Activated CD4-positive, alpha-beta memory T cell treated with anti-CD3 and anti-CD28 coated beads, Interleukin-2, amount 10 ng/mL, durations not matched to agents 7 days and 5 days (primary cell): Measurements from ENCODE around the gene GRB10. TPM values are rescaled to one million over a fixed set of nuclear protein-coding genes. Genes with fewer than 3 reads are reported as not detected.

Experiments
- CTCF ChIA-PET: fragments of 350-600 bp; sonication (Branson Sonifier 250); formaldehyde crosslinking; loops from one replicate; lab custom pipeline; 2021; ENCODE audit warnings: antibody characterized with exemption, inconsistent platforms; lab: Charles Lee
- POLR2A ChIA-PET: fragments of 350-600 bp; sonication (Branson Sonifier 250); formaldehyde crosslinking; loops from one replicate; lab custom pipeline; 2021; ENCODE audit warnings: antibody characterized with exemption; lab: Charles Lee
- DNase-seq: peaks from one replicate; pipeline ENCODE4 v3.0.0-alpha.2; 2020
- H3K27ac Mint-ChIP-seq: one replicate; pipeline ENCODE4 v1.8.0; 2021; ENCODE audit warnings: mild to moderate bottlenecking, mixed read lengths
- H3K27me3 Mint-ChIP-seq: one replicate; pipeline ENCODE4 v1.8.0; 2021; ENCODE audit warnings: mixed read lengths
- H3K36me3 Mint-ChIP-seq: one replicate; pipeline ENCODE4 v1.8.0; 2021; ENCODE audit warnings: low read depth, mixed read lengths
- H3K4me1 Mint-ChIP-seq: one replicate; pipeline ENCODE4 v1.8.0; 2021; ENCODE audit warnings: mixed read lengths
- H3K4me3 Mint-ChIP-seq: one replicate; pipeline ENCODE4 v1.8.0; 2021; ENCODE audit warnings: mild to moderate bottlenecking, mixed read lengths
- H3K9me3 Mint-ChIP-seq: one replicate; pipeline ENCODE4 v1.8.0; 2021; ENCODE audit warnings: mixed read lengths
- total RNA-seq, 2 experiments: library from RNA; stranded (reverse); gene quantifications; one replicate each; pipeline ENCODE4 v1.2.3, GENCODE V29; 2021

Gene GRB10
- total RNA-seq, 2 experiments from 2014 or later: 13.9 to 14.2 TPM

GRCh38 chr7:50679218-50680007 is 103.3 kb downstream of the GRB10 start:
- H3K27ac Mint-ChIP-seq: no peak overlapping the region
- no peak overlapping the region for H3K4me3 Mint-ChIP-seq
- no peaks in the 10 kb centered on the region for H3K9me3 Mint-ChIP-seq
- H3K27me3 Mint-ChIP-seq: no peaks in the 10 kb centered on the region
- POLR2A ChIA-PET: interaction anchor here (1.3 to 1.6 kb wide), 2 partner anchors 209 to 211 kb away, joined by 3 to 4 read pairs; no protein-coding TSS in a partner anchor
- DNase-seq: no peak
- H3K36me3 Mint-ChIP-seq: no peaks in the 10 kb centered on the region
- H3K4me1 Mint-ChIP-seq: peaks cover 2% of the 10 kb centered on the region
- CTCF ChIA-PET: interaction anchor here (0.9 to 6.5 kb wide), 11 partner anchors 18 to 587 kb away, joined by 3 to 108 read pairs (median 5); partner anchors contain the start of gene ZPBP

- H3K27ac Mint-ChIP-seq: no peak overlapping the region
- no peaks in the 10 kb centered on the region for H3K9me3 Mint-ChIP-seq
- H3K4me3 Mint-ChIP-seq: no peak overlapping the region
- H3K36me3 Mint-ChIP-seq: peaks cover 2% of the 10 kb centered on the region
- H3K27me3 Mint-ChIP-seq: peaks cover under 1% of the 10 kb centered on the region
- CTCF ChIA-PET: interaction anchor here (1.0 to 6.5 kb wide), 9 partner anchors 17 to 586 kb away, joined by 3 to 108 read pairs (median 9); partner anchors contain the start of gene ZPBP
- peaks cover 2% of the 10 kb centered on the region for H3K4me1 Mint-ChIP-seq
- DNase-seq: no peak
- POLR2A ChIA-PET: interaction anchor here (1.6 kb wide), 1 partner anchor 210 kb away, joined by 4 read pairs; no protein-coding TSS in a partner anchor
Observed at GRCh38 chr7:50678586-50678985, 104.1 kb downstream of the GRB10 start.

GRCh38 chr7:50677638-50677996 is 105.1 kb downstream of the GRB10 start:
- Mint-ChIP-seq H3K4me3 (no peak overlapping the region), H3K27ac (no peak overlapping the region), H3K9me3 (no peaks in the 10 kb centered on the region), H3K27me3 (peaks cover 4% of the 10 kb centered on the region), H3K36me3 (peaks cover 6% of the 10 kb centered on the region), H3K4me1 (peaks cover 2% of the 10 kb centered on the region)
- CTCF ChIA-PET: interaction anchor here (0.9 to 6.5 kb wide), 3 partner anchors 17 to 585 kb away, joined by 5 to 108 read pairs (median 14); no protein-coding TSS in a partner anchor
- POLR2A ChIA-PET: interaction anchor here (1.0 kb wide), 1 partner anchor 15 kb away, joined by 3 read pairs; no protein-coding TSS in a partner anchor
- no peak for DNase-seq

GRCh38 chr7:50676740-50677637 is 105.7 kb downstream of the GRB10 start:
- H3K4me1 Mint-ChIP-seq: peaks cover 2% of the 10 kb centered on the region
- peaks cover 6% of the 10 kb centered on the region for H3K36me3 Mint-ChIP-seq
- no peak overlapping the region for H3K27ac Mint-ChIP-seq
- no peak overlapping the region for H3K4me3 Mint-ChIP-seq
- ChIA-PET CTCF (interaction anchor here (0.9 to 6.5 kb wide), 3 partner anchors 44 to 584 kb away, joined by 5 to 108 read pairs (median 6); no protein-coding TSS in a partner anchor), POLR2A (interaction anchor here (1.0 kb wide), 2 partner anchors 14 to 584 kb away, joined by 3 read pairs; no protein-coding TSS in a partner anchor)
- H3K27me3 Mint-ChIP-seq: peaks cover 4% of the 10 kb centered on the region
- H3K9me3 Mint-ChIP-seq: no peaks in the 10 kb centered on the region
- no peak for DNase-seq

GRCh38 chr7:50676079-50676478 is 106.6 kb downstream of the GRB10 start:
- DNase-seq: no peak
- Mint-ChIP-seq H3K27me3 (peaks cover 4% of the 10 kb centered on the region), H3K27ac (no peak overlapping the region), H3K36me3 (peaks cover 6% of the 10 kb centered on the region), H3K9me3 (peaks cover under 1% of the 10 kb centered on the region), H3K4me1 (peaks cover 2% of the 10 kb centered on the region), H3K4me3 (no peak overlapping the region)
- POLR2A ChIA-PET: interaction anchor here (1.0 kb wide), 1 partner anchor 584 kb away, joined by 3 read pairs; no protein-coding TSS in a partner anchor
- CTCF ChIA-PET: interaction anchor here (1.7 to 6.5 kb wide), 2 partner anchors 43 to 207 kb away, joined by 6 to 108 read pairs; no protein-coding TSS in a partner anchor

- POLR2A ChIA-PET: no interaction called here
- H3K4me3 Mint-ChIP-seq: no peak overlapping the region
- no peak for DNase-seq
Observed at GRCh38 chr7:50674896-50675835, 107.5 kb downstream of the GRB10 start.

GRCh38 chr7:50674299-50674698 is 108.4 kb downstream of the GRB10 start:
- H3K4me1 Mint-ChIP-seq: peaks cover 2% of the 10 kb centered on the region
- peaks cover 4% of the 10 kb centered on the region for H3K27me3 Mint-ChIP-seq
- DNase-seq: no peak
- H3K36me3 Mint-ChIP-seq: peaks cover 7% of the 10 kb centered on the region
- H3K9me3 Mint-ChIP-seq: peaks cover 3% of the 10 kb centered on the region
- H3K4me3 Mint-ChIP-seq: no peak overlapping the region
- no peak overlapping the region for H3K27ac Mint-ChIP-seq
- CTCF ChIA-PET: interaction anchor here (0.7 kb wide), 1 partner anchor 206 kb away, joined by 4 read pairs; no protein-coding TSS in a partner anchor
- POLR2A ChIA-PET: no interaction called here

More at GRCh38 chr7:50674896-50675835, 107.5 kb downstream of the GRB10 start:
- peaks cover 6% of the 10 kb centered on the region for H3K36me3 Mint-ChIP-seq
- peaks cover 4% of the 10 kb centered on the region for H3K27me3 Mint-ChIP-seq
- peaks cover 2% of the 10 kb centered on the region for H3K4me1 Mint-ChIP-seq
- no peak overlapping the region for H3K27ac Mint-ChIP-seq
- CTCF ChIA-PET: interaction anchor here (1.7 to 6.5 kb wide), 2 partner anchors 42 to 206 kb away, joined by 6 to 108 read pairs; no protein-coding TSS in a partner anchor
- H3K9me3 Mint-ChIP-seq: peaks cover 3% of the 10 kb centered on the region

GRCh38 chr7:50673096-50673495 is 109.6 kb downstream of the GRB10 start:
- DNase-seq: no peak
- H3K9me3 Mint-ChIP-seq: peaks cover 3% of the 10 kb centered on the region
- no peak overlapping the region for H3K27ac Mint-ChIP-seq
- peaks cover 4% of the 10 kb centered on the region for H3K27me3 Mint-ChIP-seq
- H3K4me3 Mint-ChIP-seq: no peak overlapping the region
- H3K36me3 Mint-ChIP-seq: peaks cover 9% of the 10 kb centered on the region
- no peaks in the 10 kb centered on the region for H3K4me1 Mint-ChIP-seq
- POLR2A ChIA-PET: interaction anchor here (0.8 to 1.2 kb wide), 2 partner anchors 9 to 11 kb away, joined by 3 read pairs; no protein-coding TSS in a partner anchor
- CTCF ChIA-PET: interaction anchor here (1.0 to 1.2 kb wide), 2 partner anchors 200 to 205 kb away, joined by 3 to 4 read pairs; no protein-coding TSS in a partner anchor

- ChIA-PET CTCF (interaction anchor here (1.0 to 1.2 kb wide), 2 partner anchors 199 to 204 kb away, joined by 3 to 4 read pairs; no protein-coding TSS in a partner anchor), POLR2A (no interaction called here)
- no peak overlapping the region for H3K4me3 Mint-ChIP-seq
- H3K27ac Mint-ChIP-seq: no peak overlapping the region
- peaks cover 3% of the 10 kb centered on the region for H3K9me3 Mint-ChIP-seq
- no peak for DNase-seq
- peaks cover 6% of the 10 kb centered on the region for H3K27me3 Mint-ChIP-seq
- peaks cover 5% of the 10 kb centered on the region for H3K4me1 Mint-ChIP-seq
- peaks cover 14% of the 10 kb centered on the region for H3K36me3 Mint-ChIP-seq
Observed at GRCh38 chr7:50672045-50672444, 110.7 kb downstream of the GRB10 start.

- DNase-seq: no peak
- Mint-ChIP-seq H3K36me3 (peaks cover 14% of the 10 kb centered on the region), H3K4me3 (no peak overlapping the region), H3K4me1 (peaks cover 6% of the 10 kb centered on the region), H3K9me3 (peaks cover 3% of the 10 kb centered on the region), H3K27ac (no peak overlapping the region), H3K27me3 (peaks cover 6% of the 10 kb centered on the region)
- ChIA-PET CTCF (interaction anchor here (0.6 to 0.7 kb wide), 2 partner anchors 14 to 213 kb away, joined by 3 to 4 read pairs; no protein-coding TSS in a partner anchor), POLR2A (interaction anchor here (0.6 to 1.7 kb wide), 2 partner anchors 11 to 158 kb away, joined by 3 to 4 read pairs; no protein-coding TSS in a partner anchor)
Observed at GRCh38 chr7:50671386-50671785, 111.3 kb downstream of the GRB10 start.

- CTCF ChIA-PET: no interaction called here
- peaks cover 20% of the 10 kb centered on the region for H3K4me1 Mint-ChIP-seq
- DNase-seq: no peak
- H3K9me3 Mint-ChIP-seq: peaks cover 3% of the 10 kb centered on the region
- peaks cover 6% of the 10 kb centered on the region for H3K27me3 Mint-ChIP-seq
- POLR2A ChIA-PET: interaction anchor here (1.7 kb wide), 1 partner anchor 10 kb away, joined by 3 read pairs; no protein-coding TSS in a partner anchor
- H3K4me3 Mint-ChIP-seq: no peak overlapping the region
- no peak overlapping the region for H3K27ac Mint-ChIP-seq
- H3K36me3 Mint-ChIP-seq: peaks cover 14% of the 10 kb centered on the region
Observed at GRCh38 chr7:50669890-50670289, 112.8 kb downstream of the GRB10 start.
